ENCODE results near the gene SPEM1. TPM values are rescaled to one million over a fixed set of nuclear protein-coding genes. Genes with fewer than 3 reads are reported as not detected.

The SPEM1 gene
- total RNA-seq, 1 donor from 2014 or later = not detected

GRCh38 chr17:7384489-7385081 is 35.5 kb upstream of the SPEM1 start:
- Mint-ChIP-seq H3K4me1 (ENCODE audit: unreplicated experiment) (peaks cover 10% of the 10 kb centered on the region), H3K27ac (ENCODE audit: unreplicated experiment) (no peak overlapping the region), H3K27me3 (ENCODE audit: unreplicated experiment) (peaks cover 31% of the 10 kb centered on the region), H3K36me3 (ENCODE audit: unreplicated experiment) (peaks cover 7% of the 10 kb centered on the region), H3K4me3 (ENCODE audit: unreplicated experiment) (peak overlapping the region; percentile 57), H3K9me3 (ENCODE audit: unreplicated experiment) (peaks cover under 1% of the 10 kb centered on the region)
- no peak for DNase-seq (ENCODE audit: extremely low spot score, unreplicated experiment)
- TF ChIP-seq CTCF (IDR thresholded peaks at IDR 0.05) = no peak

- no peak for TF ChIP-seq CTCF (IDR thresholded peaks at IDR 0.05)
- Mint-ChIP-seq H3K9me3 (ENCODE audit: unreplicated experiment) (no peaks in the 10 kb centered on the region), H3K4me1 (ENCODE audit: unreplicated experiment) (peaks cover 3% of the 10 kb centered on the region), H3K4me3 (ENCODE audit: unreplicated experiment) (no peak overlapping the region), H3K27ac (ENCODE audit: unreplicated experiment) (no peak overlapping the region), H3K27me3 (ENCODE audit: unreplicated experiment) (no peaks in the 10 kb centered on the region), H3K36me3 (ENCODE audit: unreplicated experiment) (peaks cover 13% of the 10 kb centered on the region)
- DNase-seq (ENCODE audit: extremely low spot score, unreplicated experiment) = no peak
Observed at GRCh38 chr17:7388856-7389255, 31.3 kb upstream of the SPEM1 start.

- no peaks in the 10 kb centered on the region for H3K27me3 Mint-ChIP-seq (ENCODE audit: unreplicated experiment)
- H3K36me3 Mint-ChIP-seq (ENCODE audit: unreplicated experiment) = peaks cover 13% of the 10 kb centered on the region
- no peak for DNase-seq (ENCODE audit: extremely low spot score, unreplicated experiment)
- H3K4me3 Mint-ChIP-seq (ENCODE audit: unreplicated experiment) = no peak overlapping the region
- H3K9me3 Mint-ChIP-seq (ENCODE audit: unreplicated experiment) = no peaks in the 10 kb centered on the region
- H3K4me1 Mint-ChIP-seq (ENCODE audit: unreplicated experiment) = peaks cover 9% of the 10 kb centered on the region
- TF ChIP-seq CTCF (IDR thresholded peaks at IDR 0.05) = no peak
- H3K27ac Mint-ChIP-seq (ENCODE audit: unreplicated experiment) = no peak overlapping the region
Observed at GRCh38 chr17:7389924-7390910, 29.9 kb upstream of the SPEM1 start.

- Mint-ChIP-seq H3K4me3 (ENCODE audit: unreplicated experiment) (no peak overlapping the region), H3K27me3 (ENCODE audit: unreplicated experiment) (no peaks in the 10 kb centered on the region), H3K9me3 (ENCODE audit: unreplicated experiment) (no peaks in the 10 kb centered on the region), H3K27ac (ENCODE audit: unreplicated experiment) (no peak overlapping the region), H3K4me1 (ENCODE audit: unreplicated experiment) (peaks cover 9% of the 10 kb centered on the region), H3K36me3 (ENCODE audit: unreplicated experiment) (peaks cover 13% of the 10 kb centered on the region)
- no peak for TF ChIP-seq CTCF (IDR thresholded peaks at IDR 0.05)
- DNase-seq (ENCODE audit: extremely low spot score, unreplicated experiment) = no peak
Observed at GRCh38 chr17:7391307-7391706, 28.8 kb upstream of the SPEM1 start.

Data from osteocyte (in vitro differentiated cells).